ENCODE results near the gene SLC2A4.

The SLC2A4 gene

GRCh38 chr17:7324438-7324779, 42.9 kb downstream of the SLC2A4 start:
- TF ChIP-seq CTCF (IDR thresholded peaks at IDR 0.05; ENCODE audit: low read depth, low read length), result no peak
- no peak for DNase-seq (ENCODE audit: extremely low read depth, low read depth)

- DNase-seq (ENCODE audit: extremely low read depth, low read depth), result no peak
- TF ChIP-seq CTCF (IDR thresholded peaks at IDR 0.05; ENCODE audit: low read depth, low read length), result no peak
Measured at GRCh38 chr17:7325031-7325528, 43.6 kb downstream of the SLC2A4 start.

- TF ChIP-seq CTCF (IDR thresholded peaks at IDR 0.05; ENCODE audit: low read depth, low read length), result no peak
- no peak for DNase-seq (ENCODE audit: extremely low read depth, low read depth)
Measured at GRCh38 chr17:7326186-7326585, 44.7 kb downstream of the SLC2A4 start.

- TF ChIP-seq CTCF (IDR thresholded peaks at IDR 0.05; ENCODE audit: low read depth, low read length), result no peak
- DNase-seq (ENCODE audit: extremely low read depth, low read depth), result no peak
Measured at GRCh38 chr17:7327056-7327455, 45.5 kb downstream of the SLC2A4 start.

- TF ChIP-seq CTCF (IDR thresholded peaks at IDR 0.05; ENCODE audit: low read depth, low read length), result no peak
- no peak for DNase-seq (ENCODE audit: extremely low read depth, low read depth)
Measured at GRCh38 chr17:7327501-7327900, 46.0 kb downstream of the SLC2A4 start.

- DNase-seq (ENCODE audit: extremely low read depth, low read depth), result no peak
- no peak for TF ChIP-seq CTCF (IDR thresholded peaks at IDR 0.05; ENCODE audit: low read depth, low read length)
Measured at GRCh38 chr17:7328009-7328408, 46.5 kb downstream of the SLC2A4 start.

- DNase-seq (ENCODE audit: extremely low read depth, low read depth), result no peak
- TF ChIP-seq CTCF (IDR thresholded peaks at IDR 0.05; ENCODE audit: low read depth, low read length), result no peak; the same call in 1 of the 2 replicates
Measured at GRCh38 chr17:7328840-7329373, 47.4 kb downstream of the SLC2A4 start, which contains the start of gene NEURL4. Gene NEURL4 (minus strand): TSS chr17:7329335. CDS start chr17:7329312, 23 bp downstream.
